Measurements from ENCODE around the gene TCEANC2.
"Not testable (repeated sequence)": the region's sequence is repeated elsewhere in the genome, so short reads cannot be mapped to it uniquely, and the experiment has no call there.

Gene TCEANC2

GRCh38 chr1:54014009-54014629, 39.3 kb upstream of the TCEANC2 start:
- no peak for DNase-seq (ENCODE audit: low read depth in 1 of 2, low spot score in 1 of 2)

GRCh38 chr1:54016343-54017282, 36.8 kb upstream of the TCEANC2 start:
- TF ChIP-seq JUND (IDR thresholded peaks at IDR 0.05; ENCODE audit: low read depth), result no peak
- peak; percentile 63 to 92 for DNase-seq (ENCODE audit: low read depth in 1 of 2, low spot score in 1 of 2)
- in situ Hi-C loops (cut with HindIII; ENCODE audit: low pct_unique_long_range_greater_than_20kb, low sequenced_read_pairs), result no loop called here

More at GRCh38 chr1:54014009-54014629, 39.3 kb upstream of the TCEANC2 start:
- TF ChIP-seq JUND (IDR thresholded peaks at IDR 0.05; ENCODE audit: low read depth), result no peak
- in situ Hi-C loops (cut with HindIII; ENCODE audit: low pct_unique_long_range_greater_than_20kb, low sequenced_read_pairs), result no loop called here

- in situ Hi-C loops (cut with HindIII; ENCODE audit: low pct_unique_long_range_greater_than_20kb, low sequenced_read_pairs), result no loop called here
- no peak for TF ChIP-seq JUND (IDR thresholded peaks at IDR 0.05; ENCODE audit: low read depth)
- peak in 1 of 2 experiments; percentile 43 for DNase-seq (ENCODE audit: low read depth in 1 of 2, low spot score in 1 of 2)
These were observed 35.4 kb upstream of the TCEANC2 start, which contains the start of gene LDLRAD1 for GRCh38 chr1:54017979-54018378. Gene LDLRAD1, minus strand, starts transcription at chr1:54018186. Its CDS starts 74 bp downstream, at chr1:54018112.

- in situ Hi-C loops (cut with HindIII; ENCODE audit: low pct_unique_long_range_greater_than_20kb, low sequenced_read_pairs), result no loop called here
- DNase-seq (ENCODE audit: low read depth in 1 of 2, low spot score in 1 of 2), result no peak
- TF ChIP-seq JUND (IDR thresholded peaks at IDR 0.05; ENCODE audit: low read depth), result no peak
These were observed 34.8 kb upstream of the TCEANC2 start for GRCh38 chr1:54018635-54019034.

- DNase-seq (ENCODE audit: low read depth in 1 of 2, low spot score in 1 of 2); in situ Hi-C loops (cut with HindIII; ENCODE audit: low pct_unique_long_range_greater_than_20kb, low sequenced_read_pairs): not testable (repeated sequence)
These were observed 33.7 kb upstream of the TCEANC2 start for GRCh38 chr1:54019562-54020176.

- TF ChIP-seq JUND (IDR thresholded peaks at IDR 0.05; ENCODE audit: low read depth), result no peak
- in situ Hi-C loops (cut with HindIII; ENCODE audit: low pct_unique_long_range_greater_than_20kb, low sequenced_read_pairs), result no loop called here
- DNase-seq (ENCODE audit: low read depth in 1 of 2, low spot score in 1 of 2), result no peak
These were observed 29.1 kb upstream of the TCEANC2 start for GRCh38 chr1:54024358-54024757.

- DNase-seq (ENCODE audit: low read depth in 1 of 2, low spot score in 1 of 2); in situ Hi-C loops (cut with HindIII; ENCODE audit: low pct_unique_long_range_greater_than_20kb, low sequenced_read_pairs): not testable (repeated sequence)
These were observed 28.6 kb upstream of the TCEANC2 start for GRCh38 chr1:54024811-54025210.

- no peak for DNase-seq (ENCODE audit: low read depth in 1 of 2, low spot score in 1 of 2)
- in situ Hi-C loops (cut with HindIII; ENCODE audit: low pct_unique_long_range_greater_than_20kb, low sequenced_read_pairs), result no loop called here
- no peak for TF ChIP-seq JUND (IDR thresholded peaks at IDR 0.05; ENCODE audit: low read depth)
These were observed 25.6 kb upstream of the TCEANC2 start for GRCh38 chr1:54027848-54028247.

GRCh38 chr1:54028306-54029251, 24.8 kb upstream of the TCEANC2 start:
- TF ChIP-seq JUND (IDR thresholded peaks at IDR 0.05; ENCODE audit: low read depth), result no peak
- in situ Hi-C loops (cut with HindIII; ENCODE audit: low pct_unique_long_range_greater_than_20kb, low sequenced_read_pairs), result no loop called here
- DNase-seq (ENCODE audit: low read depth in 1 of 2, low spot score in 1 of 2), result no peak

- no peak for TF ChIP-seq JUND (IDR thresholded peaks at IDR 0.05; ENCODE audit: low read depth)
- in situ Hi-C loops (cut with HindIII; ENCODE audit: low pct_unique_long_range_greater_than_20kb, low sequenced_read_pairs), result no loop called here
- DNase-seq (ENCODE audit: low read depth in 1 of 2, low spot score in 1 of 2), result no peak
These were observed 15.9 kb upstream of the TCEANC2 start for GRCh38 chr1:54037476-54037875.

GRCh38 chr1:54041806-54042205, 11.6 kb upstream of the TCEANC2 start:
- in situ Hi-C loops (cut with HindIII; ENCODE audit: low pct_unique_long_range_greater_than_20kb, low sequenced_read_pairs), result no loop called here
- no peak for TF ChIP-seq JUND (IDR thresholded peaks at IDR 0.05; ENCODE audit: low read depth)
- DNase-seq (ENCODE audit: low read depth in 1 of 2, low spot score in 1 of 2), result no peak

GRCh38 chr1:54045496-54045895, 7.9 kb upstream of the TCEANC2 start:
- no peak for TF ChIP-seq JUND (IDR thresholded peaks at IDR 0.05; ENCODE audit: low read depth)
- no peak for DNase-seq (ENCODE audit: low read depth in 1 of 2, low spot score in 1 of 2)
- in situ Hi-C loops (cut with HindIII; ENCODE audit: low pct_unique_long_range_greater_than_20kb, low sequenced_read_pairs), result no loop called here

Measured in T47D (cell line).